ENCODE results near the gene KRT1. TPM values are rescaled to one million over a fixed set of nuclear protein-coding genes. Genes with fewer than 3 reads are reported as not detected.

Gene KRT1
- total RNA-seq, 1 donor from 2014 or later: not detected

DNA sequence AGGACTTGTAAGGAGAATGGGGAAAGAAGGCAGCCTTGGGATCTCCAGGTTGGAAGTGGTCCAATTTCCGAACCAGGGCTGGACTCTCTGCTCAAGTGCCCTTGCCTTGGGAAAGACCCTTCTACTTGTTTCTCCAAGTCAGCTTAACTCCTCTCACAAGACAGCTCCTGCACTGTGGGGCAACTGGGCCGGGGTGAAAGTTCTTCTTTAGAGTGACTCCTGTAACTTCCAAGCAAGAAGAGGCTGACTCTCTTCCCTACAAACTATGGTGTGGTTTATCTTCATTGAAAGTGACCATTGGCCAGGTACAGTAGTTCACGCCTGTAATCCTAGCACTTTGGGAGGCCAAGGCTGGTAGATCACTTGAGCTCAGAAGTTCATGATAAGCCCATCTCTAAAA, 13.7 kb downstream of the KRT1 start:
- no peak for DNase-seq (ENCODE audit: low spot score)
- no peak overlapping the region for H3K27ac Mint-ChIP-seq (ENCODE audit: unreplicated experiment)
- no peak overlapping the region for H3K4me3 Mint-ChIP-seq (ENCODE audit: unreplicated experiment)
- no peaks in the 10 kb centered on the region for H3K36me3 Mint-ChIP-seq (ENCODE audit: low read depth, unreplicated experiment)
- H3K9me3 Mint-ChIP-seq (ENCODE audit: unreplicated experiment): no peaks in the 10 kb centered on the region
- TF ChIP-seq, protein P1, sequence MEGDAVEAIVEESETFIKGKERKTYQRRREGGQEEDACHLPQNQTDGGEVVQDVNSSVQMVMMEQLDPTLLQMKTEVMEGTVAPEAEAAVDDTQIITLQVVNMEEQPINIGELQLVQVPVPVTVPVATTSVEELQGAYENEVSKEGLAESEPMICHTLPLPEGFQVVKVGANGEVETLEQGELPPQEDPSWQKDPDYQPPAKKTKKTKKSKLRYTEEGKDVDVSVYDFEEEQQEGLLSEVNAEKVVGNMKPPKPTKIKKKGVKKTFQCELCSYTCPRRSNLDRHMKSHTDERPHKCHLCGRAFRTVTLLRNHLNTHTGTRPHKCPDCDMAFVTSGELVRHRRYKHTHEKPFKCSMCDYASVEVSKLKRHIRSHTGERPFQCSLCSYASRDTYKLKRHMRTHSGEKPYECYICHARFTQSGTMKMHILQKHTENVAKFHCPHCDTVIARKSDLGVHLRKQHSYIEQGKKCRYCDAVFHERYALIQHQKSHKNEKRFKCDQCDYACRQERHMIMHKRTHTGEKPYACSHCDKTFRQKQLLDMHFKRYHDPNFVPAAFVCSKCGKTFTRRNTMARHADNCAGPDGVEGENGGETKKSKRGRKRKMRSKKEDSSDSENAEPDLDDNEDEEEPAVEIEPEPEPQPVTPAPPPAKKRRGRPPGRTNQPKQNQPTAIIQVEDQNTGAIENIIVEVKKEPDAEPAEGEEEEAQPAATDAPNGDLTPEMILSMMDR (IDR thresholded peaks at IDR 0.05; ENCODE audit: unreplicated experiment): no peak
- no peaks in the 10 kb centered on the region for H3K27me3 Mint-ChIP-seq (ENCODE audit: unreplicated experiment)
- no peaks in the 10 kb centered on the region for H3K4me1 Mint-ChIP-seq (ENCODE audit: unreplicated experiment)

DNA sequence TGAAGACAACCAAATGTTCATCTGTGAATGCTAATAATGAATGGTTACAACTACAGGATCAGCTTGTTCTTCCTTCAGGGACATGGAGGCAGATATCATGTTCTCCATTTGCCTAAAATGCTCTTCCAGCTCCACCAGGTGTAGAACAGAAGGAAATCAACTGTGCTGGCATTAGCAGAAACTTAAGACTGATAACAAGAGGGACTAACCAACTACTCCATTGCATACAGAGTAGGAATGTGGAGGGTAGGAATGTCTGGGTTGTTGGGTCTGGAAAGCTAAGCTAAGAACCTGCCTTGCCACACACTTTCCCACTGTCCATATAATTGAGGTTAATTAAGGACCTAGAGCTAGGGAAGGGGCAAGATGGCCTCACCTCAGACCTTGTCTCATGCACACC, 16.8 kb downstream of the KRT1 start:
- DNase-seq (ENCODE audit: low spot score): no peak
- Mint-ChIP-seq H3K27ac (ENCODE audit: unreplicated experiment) (no peak overlapping the region), H3K4me3 (ENCODE audit: unreplicated experiment) (no peak overlapping the region), H3K9me3 (ENCODE audit: unreplicated experiment) (no peaks in the 10 kb centered on the region), H3K4me1 (ENCODE audit: unreplicated experiment) (no peaks in the 10 kb centered on the region), H3K27me3 (ENCODE audit: unreplicated experiment) (peaks cover 3% of the 10 kb centered on the region), H3K36me3 (ENCODE audit: low read depth, unreplicated experiment) (no peaks in the 10 kb centered on the region)
- TF ChIP-seq, protein P1 (IDR thresholded peaks at IDR 0.05; ENCODE audit: unreplicated experiment): no peak

DNA sequence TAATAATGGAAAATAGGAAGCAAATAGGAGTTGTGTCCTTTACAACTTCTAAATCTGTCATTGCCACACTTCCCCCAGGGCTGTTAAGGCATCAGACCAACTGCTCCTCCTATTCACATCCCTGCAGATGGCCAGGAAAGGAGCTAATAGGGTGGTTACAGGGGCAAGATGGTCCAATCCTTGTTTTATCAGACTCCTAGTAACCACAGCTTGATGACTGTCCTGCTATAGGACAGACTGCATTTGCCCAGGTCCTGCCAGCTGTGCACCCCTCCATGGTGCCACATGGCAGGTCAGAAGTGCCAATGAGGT, 17.3 kb downstream of the KRT1 start:
- Mint-ChIP-seq H3K36me3 (ENCODE audit: low read depth, unreplicated experiment) (no peaks in the 10 kb centered on the region), H3K4me3 (ENCODE audit: unreplicated experiment) (no peak overlapping the region), H3K27ac (ENCODE audit: unreplicated experiment) (no peak overlapping the region), H3K4me1 (ENCODE audit: unreplicated experiment) (no peaks in the 10 kb centered on the region), H3K27me3 (ENCODE audit: unreplicated experiment) (peaks cover 3% of the 10 kb centered on the region), H3K9me3 (ENCODE audit: unreplicated experiment) (no peaks in the 10 kb centered on the region)
- no peak for DNase-seq (ENCODE audit: low spot score)
- TF ChIP-seq, protein P1 (IDR thresholded peaks at IDR 0.05; ENCODE audit: unreplicated experiment): no peak

DNA sequence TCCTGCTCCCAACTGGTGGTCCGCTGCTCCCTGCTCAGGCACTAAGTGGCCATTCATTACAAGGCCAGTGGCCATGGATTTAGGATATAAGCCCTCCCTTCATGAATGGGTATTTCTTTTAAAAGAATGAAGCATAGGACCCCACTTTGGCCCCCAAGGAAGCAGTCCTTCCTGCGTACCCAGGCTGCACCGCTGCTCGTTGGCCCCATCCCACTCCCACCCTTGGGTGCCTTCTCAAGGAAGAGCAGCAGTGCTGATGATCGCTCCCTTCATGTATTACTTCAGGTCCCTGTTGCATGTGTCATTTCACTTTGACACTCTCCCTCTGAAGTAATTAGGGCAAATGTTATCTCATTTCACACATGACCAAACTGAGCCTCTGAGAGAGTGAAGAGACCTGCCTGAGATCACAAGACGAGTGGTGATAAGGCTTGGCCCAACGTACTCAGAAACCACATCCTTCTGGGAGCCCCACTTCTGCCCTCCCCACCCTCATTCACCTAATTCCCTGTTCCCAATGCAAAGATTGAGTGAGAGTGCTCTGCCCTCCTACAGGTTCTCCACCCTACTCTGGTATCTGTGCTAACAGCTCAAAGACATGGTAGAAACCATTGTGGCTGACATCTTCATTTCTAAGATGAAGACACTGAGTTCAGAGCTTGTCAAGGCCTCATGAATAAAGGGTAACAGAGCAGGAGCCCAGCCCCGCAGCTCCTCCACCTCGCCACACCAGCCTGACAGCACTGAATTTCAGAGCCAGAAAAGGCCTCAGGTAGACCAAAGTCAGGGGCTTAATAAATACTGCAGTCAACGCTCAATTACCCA, 17.9 kb downstream of the KRT1 start:
- no peaks in the 10 kb centered on the region for H3K9me3 Mint-ChIP-seq (ENCODE audit: unreplicated experiment)
- H3K36me3 Mint-ChIP-seq (ENCODE audit: low read depth, unreplicated experiment): no peaks in the 10 kb centered on the region
- TF ChIP-seq, protein P1 (IDR thresholded peaks at IDR 0.05; ENCODE audit: unreplicated experiment): no peak
- DNase-seq (ENCODE audit: low spot score): no peak
- no peaks in the 10 kb centered on the region for H3K4me1 Mint-ChIP-seq (ENCODE audit: unreplicated experiment)
- no peak overlapping the region for H3K4me3 Mint-ChIP-seq (ENCODE audit: unreplicated experiment)
- H3K27ac Mint-ChIP-seq (ENCODE audit: unreplicated experiment): no peak overlapping the region
- H3K27me3 Mint-ChIP-seq (ENCODE audit: unreplicated experiment): peaks cover 3% of the 10 kb centered on the region

DNA sequence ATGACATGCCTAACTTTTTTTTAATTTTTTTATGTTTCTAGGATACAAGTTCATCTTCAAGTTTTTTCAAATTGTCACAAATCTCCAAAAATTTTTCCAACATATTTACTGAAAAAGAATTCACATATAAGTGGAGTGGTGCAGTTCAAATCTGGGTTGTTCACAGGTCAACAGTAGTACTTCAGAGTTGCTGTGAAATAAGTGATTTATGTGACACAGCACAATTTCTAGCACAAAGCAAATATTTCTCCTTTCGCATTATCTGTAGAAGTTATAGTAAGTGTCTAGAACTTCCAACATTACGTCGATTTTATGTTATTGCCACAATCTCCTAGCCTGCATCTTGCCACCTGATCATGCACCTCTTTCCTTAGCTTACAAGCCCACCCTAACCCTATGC, 18.5 kb downstream of the KRT1 start:
- Mint-ChIP-seq H3K4me3 (ENCODE audit: unreplicated experiment) (no peak overlapping the region), H3K36me3 (ENCODE audit: low read depth, unreplicated experiment) (no peaks in the 10 kb centered on the region), H3K9me3 (ENCODE audit: unreplicated experiment) (no peaks in the 10 kb centered on the region), H3K27me3 (ENCODE audit: unreplicated experiment) (peaks cover 3% of the 10 kb centered on the region), H3K4me1 (ENCODE audit: unreplicated experiment) (peaks cover 2% of the 10 kb centered on the region), H3K27ac (ENCODE audit: unreplicated experiment) (no peak overlapping the region)
- TF ChIP-seq, protein P1 (IDR thresholded peaks at IDR 0.05; ENCODE audit: unreplicated experiment): no peak
- DNase-seq (ENCODE audit: low spot score): no peak

Data from endothelial cell (in vitro differentiated cells).